Endothelial cell (in vitro differentiated cells): ENCODE results near the gene HYAL3. TPM values are rescaled to one million over a fixed set of nuclear protein-coding genes. Genes with fewer than 3 reads are reported as not detected.
A peak's percentile ranks its signal among the peaks of the same experiment; 100 is the strongest.

Source experiments
- DNase-seq: peaks from one replicate; pipeline ENCODE4 v3.0.0; 2021; ENCODE audit warnings: low spot score
- H3K27ac Mint-ChIP-seq: one replicate; pipeline ENCODE4 v1.8.0; 2021; ENCODE audit warnings: mixed read lengths, inconsistent platforms; ENCODE audit not compliant: unreplicated experiment
- H3K27me3 Mint-ChIP-seq: one replicate; pipeline ENCODE4 v1.8.0; 2021; ENCODE audit warnings: mild to moderate bottlenecking, moderate library complexity, mixed read lengths, inconsistent platforms; ENCODE audit not compliant: unreplicated experiment
- H3K36me3 Mint-ChIP-seq: one replicate; pipeline ENCODE4 v1.8.0; 2021; ENCODE audit warnings: mild to moderate bottlenecking, low read depth, mixed read lengths, inconsistent platforms; ENCODE audit not compliant: unreplicated experiment
- H3K4me1 Mint-ChIP-seq: one replicate; pipeline ENCODE4 v1.8.0; 2021; ENCODE audit warnings: mild to moderate bottlenecking, mixed read lengths, inconsistent platforms; ENCODE audit not compliant: unreplicated experiment
- H3K4me3 Mint-ChIP-seq: one replicate; pipeline ENCODE4 v1.8.0; 2021; ENCODE audit warnings: mild to moderate bottlenecking, mixed read lengths, inconsistent platforms; ENCODE audit not compliant: unreplicated experiment
- H3K9me3 Mint-ChIP-seq: one replicate; pipeline ENCODE4 v1.8.0; 2021; ENCODE audit warnings: mixed read lengths, inconsistent platforms; ENCODE audit not compliant: unreplicated experiment
- total RNA-seq: library from RNA; stranded (reverse); fragmentation: NEBNext Ultra II Directional; extraction: Animal tissue kit (Norgen Biotek cat#: 25700); gene quantifications from one replicate; pipeline ENCODE4 v1.2.1, GENCODE V29; 2021; ENCODE audit not compliant: unreplicated experiment
- TF ChIP-seq, protein P1 (sequence below): fragments of 200-600 bp; sonication (generic); IDR thresholded peaks from one replicate; pipeline ENCODE4 v1.5.0; 2021; ENCODE audit warnings: antibody characterized with exemption; ENCODE audit not compliant: unreplicated experiment

Gene HYAL3
- total RNA-seq, 1 donor from 2014 or later: 12.7 TPM

DNA sequence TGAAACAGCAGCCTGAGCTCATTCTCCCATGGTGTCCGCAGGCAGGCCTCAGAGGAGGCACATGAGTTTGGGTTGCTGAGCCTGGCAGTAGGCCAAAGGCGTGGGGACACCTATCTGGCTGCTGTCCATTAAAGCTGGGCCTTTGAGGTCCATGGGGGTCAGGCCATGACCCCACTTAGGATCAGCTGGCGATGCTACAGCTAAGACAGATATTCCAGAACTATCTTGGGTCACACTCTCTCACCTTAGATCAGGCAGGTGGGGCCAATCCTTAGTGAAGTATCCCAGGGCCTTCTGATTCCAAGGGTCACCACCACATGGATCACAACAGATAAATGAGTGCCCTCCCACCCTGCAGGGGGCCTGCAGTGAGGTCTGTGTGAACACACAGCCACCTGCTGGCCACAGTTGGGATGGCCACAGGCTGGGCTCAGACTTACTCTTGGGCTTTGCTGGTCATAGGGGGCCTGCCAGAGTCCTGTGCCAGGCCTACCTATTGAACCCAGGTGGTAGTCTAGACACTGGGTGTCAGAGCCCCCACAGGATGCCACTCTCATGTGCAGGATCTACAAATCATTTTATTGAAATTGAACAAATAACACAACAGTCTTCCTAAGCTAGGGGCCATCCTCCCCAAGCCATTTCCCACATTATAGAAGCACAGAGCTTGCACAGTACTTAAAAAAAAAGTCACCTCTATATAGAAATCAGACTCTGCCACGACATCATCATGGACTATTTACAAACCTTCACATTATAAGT lies 25.3 kb upstream of the HYAL3 start:
- Mint-ChIP-seq H3K4me1 (peaks cover 43% of the 10 kb centered on the region), H3K36me3 (peaks cover 17% of the 10 kb centered on the region), H3K27me3 (peaks cover 18% of the 10 kb centered on the region), H3K27ac (peak overlapping the region; percentile 97), H3K9me3 (no peaks in the 10 kb centered on the region), H3K4me3 (peak overlapping the region; percentile 92)
- TF ChIP-seq, protein P1, sequence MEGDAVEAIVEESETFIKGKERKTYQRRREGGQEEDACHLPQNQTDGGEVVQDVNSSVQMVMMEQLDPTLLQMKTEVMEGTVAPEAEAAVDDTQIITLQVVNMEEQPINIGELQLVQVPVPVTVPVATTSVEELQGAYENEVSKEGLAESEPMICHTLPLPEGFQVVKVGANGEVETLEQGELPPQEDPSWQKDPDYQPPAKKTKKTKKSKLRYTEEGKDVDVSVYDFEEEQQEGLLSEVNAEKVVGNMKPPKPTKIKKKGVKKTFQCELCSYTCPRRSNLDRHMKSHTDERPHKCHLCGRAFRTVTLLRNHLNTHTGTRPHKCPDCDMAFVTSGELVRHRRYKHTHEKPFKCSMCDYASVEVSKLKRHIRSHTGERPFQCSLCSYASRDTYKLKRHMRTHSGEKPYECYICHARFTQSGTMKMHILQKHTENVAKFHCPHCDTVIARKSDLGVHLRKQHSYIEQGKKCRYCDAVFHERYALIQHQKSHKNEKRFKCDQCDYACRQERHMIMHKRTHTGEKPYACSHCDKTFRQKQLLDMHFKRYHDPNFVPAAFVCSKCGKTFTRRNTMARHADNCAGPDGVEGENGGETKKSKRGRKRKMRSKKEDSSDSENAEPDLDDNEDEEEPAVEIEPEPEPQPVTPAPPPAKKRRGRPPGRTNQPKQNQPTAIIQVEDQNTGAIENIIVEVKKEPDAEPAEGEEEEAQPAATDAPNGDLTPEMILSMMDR: peak; percentile 86
- DNase-seq: peak; percentile 90

DNA sequence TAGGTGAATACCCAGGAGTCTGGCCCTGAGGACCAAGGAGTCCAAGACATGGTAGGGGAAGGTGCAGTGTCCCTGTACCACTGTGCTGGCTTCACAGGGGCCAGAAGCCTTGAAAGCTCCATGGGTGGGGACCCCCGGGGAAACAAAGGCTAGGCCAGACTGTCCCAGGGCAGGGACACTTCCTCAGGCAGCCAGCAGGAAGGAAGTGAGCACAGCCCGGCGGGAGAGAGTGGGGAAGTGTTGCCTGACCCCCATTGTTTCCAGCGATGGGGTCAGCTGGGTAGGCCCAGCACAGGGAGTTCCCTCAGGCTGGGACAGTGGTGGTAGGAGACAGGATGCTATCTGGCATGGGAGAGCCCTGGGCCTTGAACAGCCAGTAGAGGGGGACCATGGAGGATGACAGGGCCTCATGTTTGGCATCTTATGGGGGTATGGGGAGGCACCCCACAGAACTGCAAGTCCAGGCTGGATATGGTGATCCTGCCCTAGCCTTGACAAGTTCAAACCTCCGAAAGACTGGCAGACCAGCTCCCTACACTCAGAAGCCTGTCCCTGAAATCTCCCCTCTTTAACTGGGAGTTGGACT lies 24.5 kb upstream of the HYAL3 start:
- peak; percentile 70 for DNase-seq
- no peaks in the 10 kb centered on the region for H3K9me3 Mint-ChIP-seq
- H3K27me3 Mint-ChIP-seq: peaks cover 24% of the 10 kb centered on the region
- H3K4me1 Mint-ChIP-seq: peaks cover 51% of the 10 kb centered on the region
- H3K36me3 Mint-ChIP-seq: peaks cover 25% of the 10 kb centered on the region
- TF ChIP-seq, protein P1: no peak
- peak overlapping the region; percentile 97 for H3K27ac Mint-ChIP-seq
- peak overlapping the region; percentile 92 for H3K4me3 Mint-ChIP-seq

DNA sequence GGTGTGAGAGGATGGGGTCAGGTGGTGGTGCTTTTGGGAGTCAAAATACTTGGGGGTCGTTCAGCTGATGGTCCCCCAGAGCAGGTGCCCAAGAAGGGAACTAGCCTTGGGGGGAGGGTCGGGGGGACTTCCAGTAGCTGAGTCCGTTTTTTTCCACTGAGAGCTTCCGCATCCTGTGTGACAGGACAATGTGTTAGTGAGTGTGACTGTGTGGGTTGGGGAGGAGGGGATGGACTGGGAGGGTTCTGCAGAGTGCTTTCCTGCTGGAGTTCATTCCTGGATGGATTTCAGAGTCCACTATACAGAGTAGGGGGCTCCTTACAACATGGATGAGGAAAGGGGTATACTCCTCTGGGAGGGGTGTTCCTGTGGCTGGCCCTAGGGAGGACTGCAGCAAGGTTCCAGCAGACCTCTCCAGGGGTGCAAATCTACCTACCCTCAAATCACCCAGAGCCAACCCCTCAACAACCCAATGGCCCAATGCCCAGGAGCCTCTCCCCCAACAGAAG lies 23.9 kb upstream of the HYAL3 start:
- H3K27ac Mint-ChIP-seq: peak overlapping the region; percentile 97
- H3K4me3 Mint-ChIP-seq: peak overlapping the region; percentile 92
- DNase-seq: peak; percentile 63
- peaks cover 29% of the 10 kb centered on the region for H3K36me3 Mint-ChIP-seq
- no peaks in the 10 kb centered on the region for H3K9me3 Mint-ChIP-seq
- peaks cover 53% of the 10 kb centered on the region for H3K4me1 Mint-ChIP-seq
- TF ChIP-seq, protein P1: no peak
- H3K27me3 Mint-ChIP-seq: peaks cover 25% of the 10 kb centered on the region

DNA sequence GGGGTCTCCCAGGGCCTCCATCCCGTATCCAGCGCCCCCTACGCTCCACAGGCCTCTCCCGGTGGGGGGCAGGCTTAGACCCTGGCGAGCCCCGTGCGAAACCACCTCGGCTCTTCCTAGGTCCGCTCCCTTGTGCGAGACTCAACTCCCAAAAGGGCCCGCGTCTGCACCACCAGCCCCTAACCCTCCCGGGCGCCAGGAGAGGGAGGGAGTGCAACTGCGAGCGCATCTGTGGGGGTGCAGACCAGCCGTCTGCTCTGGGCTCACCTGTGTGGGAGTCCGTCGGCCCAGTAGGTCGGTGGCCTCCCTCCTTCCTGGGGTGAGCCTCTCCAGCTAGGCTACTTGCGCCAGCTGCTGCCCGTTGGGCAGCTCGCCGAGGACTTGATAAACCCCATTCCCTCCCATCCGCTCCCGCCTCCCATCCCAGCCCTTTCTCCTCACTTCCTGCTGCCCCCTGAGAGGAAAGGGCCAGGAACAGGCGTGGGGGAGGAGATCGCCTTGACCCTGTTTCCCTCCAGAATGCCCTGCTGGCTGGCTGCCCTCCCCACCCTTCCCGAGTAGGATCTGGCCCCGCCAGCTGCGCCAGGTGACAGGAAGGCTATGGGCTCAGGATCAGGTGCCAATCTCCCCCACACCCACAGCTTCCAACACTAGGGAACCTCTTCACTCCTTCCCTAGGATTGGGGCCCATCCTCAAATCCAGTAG lies 23.3 kb upstream of the HYAL3 start, which contains the start of gene HYAL2:
Gene HYAL2, minus strand, starts transcription at position 360 of the 706 bp plus-strand sequence. CDS start 2,256 bp downstream, outside the sequence.
- Mint-ChIP-seq H3K27me3 (peaks cover 25% of the 10 kb centered on the region), H3K4me3 (peak within 1 kb of the TSS; percentile 92), H3K27ac (peak within 1 kb of the TSS; percentile 97), H3K9me3 (no peaks in the 10 kb centered on the region), H3K36me3 (peaks cover 29% of the 10 kb centered on the region), H3K4me1 (peaks cover 53% of the 10 kb centered on the region)
- TF ChIP-seq, protein P1: no peak
- peak; percentile 58 for DNase-seq
